Muscle layer of colon (tissue), 2 donors: Measurements from ENCODE around the gene PEX11A.

ENCODE experiments used
- H3K27ac ChIP-seq: one replicate; pipeline ENCODE4 v1.7.0; 2013; ENCODE audit warnings: low read depth, mild to moderate bottlenecking, low read length, moderate library complexity
- H3K27me3 ChIP-seq, 2 donors: one replicate each; pipeline ENCODE4 v1.7.0; 2013; ENCODE audit warnings: low read length in 2 of 2, mild to moderate bottlenecking in 2 of 2; ENCODE audit not compliant: insufficient read depth in 2 of 2, control insufficient read depth in 1 of 2
- H3K36me3 ChIP-seq: one replicate; pipeline ENCODE4 v1.7.0; 2013; ENCODE audit warnings: mild to moderate bottlenecking, low read length; ENCODE audit not compliant: insufficient read depth
- H3K4me1 ChIP-seq: one replicate; pipeline ENCODE4 v1.7.0; 2013; ENCODE audit warnings: mild to moderate bottlenecking, low read length; ENCODE audit not compliant: insufficient read depth
- H3K4me3 ChIP-seq, 2 donors: one replicate each; pipeline ENCODE4 v1.7.0; 2013; ENCODE audit warnings: low read length in 2 of 2, low read depth in 1 of 2, mild to moderate bottlenecking in 1 of 2, moderate library complexity in 1 of 2
- H3K9ac ChIP-seq: one replicate; pipeline ENCODE4 v1.7.0; 2013; ENCODE audit warnings: low read length
- H3K9me3 ChIP-seq: one replicate; pipeline ENCODE4 v1.7.0; 2013; ENCODE audit warnings: mild to moderate bottlenecking, low read length
- donor health status: abdominal sarcoma.
- donor health status: Adenocarcinoma of cecum.

Gene PEX11A

DNA sequence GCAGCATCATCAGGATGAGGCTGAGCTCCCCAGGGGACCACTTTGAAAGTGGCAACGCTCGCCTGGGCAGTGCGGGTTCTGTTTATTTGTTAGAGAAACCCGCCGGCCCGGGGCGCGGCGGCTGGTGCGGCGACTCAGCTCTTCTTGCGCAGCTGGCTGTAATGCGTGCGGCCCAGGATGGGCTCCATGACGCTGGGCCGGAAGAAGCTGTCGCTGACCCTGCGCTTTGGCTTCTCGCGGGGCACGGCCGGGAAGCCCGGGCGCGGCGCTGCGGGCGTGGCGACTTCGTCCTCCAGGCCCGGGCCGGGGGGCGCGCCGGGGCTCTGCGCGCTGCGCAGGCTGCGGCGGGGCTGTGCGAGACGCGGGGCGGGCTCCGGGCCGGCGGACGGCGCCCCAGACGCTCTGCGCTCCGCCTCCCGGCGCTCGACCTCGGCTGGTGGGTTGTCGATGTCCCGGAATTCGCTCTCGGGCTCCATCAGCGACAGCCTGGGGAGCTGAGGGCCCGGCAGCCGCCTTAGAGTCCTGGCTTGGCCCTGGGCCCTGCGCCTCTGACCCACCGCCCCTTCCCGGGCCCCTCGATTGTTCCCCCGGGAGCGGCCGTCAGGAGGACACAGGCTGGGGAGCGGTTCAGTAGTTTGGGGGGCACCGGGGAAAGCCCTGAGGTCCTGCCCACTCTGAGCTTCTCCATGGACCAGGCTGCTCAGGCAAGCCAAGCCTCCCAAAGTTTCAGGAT is 24.9 kb downstream of the PEX11A start:
- H3K4me3 ChIP-seq: peak overlapping the region; percentile 23 to 49
- peaks cover 9% of the 10 kb centered on the region for H3K4me1 ChIP-seq
- no peak overlapping the region for H3K9ac ChIP-seq
- no peaks in the 10 kb centered on the region for H3K9me3 ChIP-seq
- H3K27me3 ChIP-seq: no peaks in the 10 kb centered on the region
- no peaks in the 10 kb centered on the region for H3K36me3 ChIP-seq
- peak overlapping the region; percentile 80 for H3K27ac ChIP-seq

DNA sequence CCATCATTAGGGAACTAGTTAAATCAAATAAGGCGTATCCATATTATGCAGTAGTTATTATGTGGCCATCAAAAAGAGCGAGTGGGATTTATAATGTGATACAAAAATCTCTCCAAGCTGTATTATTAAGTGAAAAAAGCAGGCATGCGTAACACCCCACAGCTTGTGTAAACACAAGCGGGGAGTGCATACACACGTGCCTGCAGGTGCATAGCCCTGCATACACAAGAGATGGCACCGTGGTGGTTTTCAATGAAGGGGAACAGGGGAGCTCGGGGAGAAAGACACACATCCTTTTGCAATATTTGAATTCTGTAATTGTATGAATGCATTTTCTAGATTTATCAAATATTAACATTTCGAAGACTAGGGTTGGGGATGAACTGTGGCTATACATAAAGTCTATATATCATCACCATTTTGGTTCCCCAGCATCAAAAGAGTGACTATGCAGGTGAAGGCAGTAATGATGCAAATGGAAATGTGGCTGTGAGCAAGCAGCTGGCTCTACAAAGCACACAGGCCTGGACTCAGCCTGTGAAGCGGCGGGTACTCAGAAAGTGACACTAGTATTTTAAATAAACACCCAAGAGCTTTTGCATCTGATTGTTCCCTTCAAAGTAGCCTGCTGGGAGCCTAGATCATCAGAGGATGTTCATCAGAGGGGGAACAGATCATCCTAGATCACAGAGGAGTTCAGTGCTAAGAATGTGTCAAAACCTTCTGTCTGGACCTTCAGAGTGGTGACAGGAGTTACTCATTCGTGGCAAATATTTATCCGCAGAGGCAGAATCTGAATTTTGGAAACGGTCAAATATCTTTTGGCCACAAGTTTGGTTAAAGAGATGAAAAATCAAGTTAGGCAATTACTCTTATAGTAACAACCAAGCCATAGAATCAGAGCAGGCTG is 25.9 kb downstream of the PEX11A start:
- H3K4me1 ChIP-seq: peaks cover 9% of the 10 kb centered on the region
- no peak overlapping the region for H3K9ac ChIP-seq
- no peaks in the 10 kb centered on the region for H3K36me3 ChIP-seq
- no peak overlapping the region for H3K4me3 ChIP-seq
- no peaks in the 10 kb centered on the region for H3K9me3 ChIP-seq
- no peak overlapping the region for H3K27ac ChIP-seq
- H3K27me3 ChIP-seq: no peaks in the 10 kb centered on the region

GRCh38 chr15:89662893-89663626 is 27.5 kb downstream of the PEX11A start:
- no peak overlapping the region for H3K9ac ChIP-seq
- H3K36me3 ChIP-seq: no peaks in the 10 kb centered on the region
- no peak overlapping the region for H3K27ac ChIP-seq
- H3K27me3 ChIP-seq: no peaks in the 10 kb centered on the region
- H3K4me1 ChIP-seq: peaks cover 9% of the 10 kb centered on the region
- no peak overlapping the region for H3K4me3 ChIP-seq
- no peaks in the 10 kb centered on the region for H3K9me3 ChIP-seq

GRCh38 chr15:89660556-89660955 is 30.0 kb downstream of the PEX11A start:
- Histone ChIP-seq H3K4me3 (no peak overlapping the region), H3K4me1 (peaks cover 9% of the 10 kb centered on the region), H3K27me3 (no peaks in the 10 kb centered on the region), H3K36me3 (no peaks in the 10 kb centered on the region), H3K27ac (no peak overlapping the region), H3K9me3 (no peaks in the 10 kb centered on the region), H3K9ac (no peak overlapping the region)

- Histone ChIP-seq H3K4me3 (no peak overlapping the region), H3K9me3 (no peaks in the 10 kb centered on the region)
These were observed 31.3 kb downstream of the PEX11A start for GRCh38 chr15:89659295-89659694.

GRCh38 chr15:89657686-89658200 is 32.8 kb downstream of the PEX11A start:
- Histone ChIP-seq H3K27me3 (no peaks in the 10 kb centered on the region), H3K27ac (no peak overlapping the region), H3K36me3 (no peaks in the 10 kb centered on the region), H3K9me3 (no peaks in the 10 kb centered on the region), H3K9ac (no peak overlapping the region), H3K4me3 (no peak overlapping the region), H3K4me1 (peaks cover 5% of the 10 kb centered on the region)

More at GRCh38 chr15:89659295-89659694, 31.3 kb downstream of the PEX11A start:
- no peak overlapping the region for H3K9ac ChIP-seq
- H3K4me1 ChIP-seq: peaks cover 8% of the 10 kb centered on the region
- H3K36me3 ChIP-seq: no peaks in the 10 kb centered on the region
- H3K27me3 ChIP-seq: no peaks in the 10 kb centered on the region
- H3K27ac ChIP-seq: no peak overlapping the region

DNA sequence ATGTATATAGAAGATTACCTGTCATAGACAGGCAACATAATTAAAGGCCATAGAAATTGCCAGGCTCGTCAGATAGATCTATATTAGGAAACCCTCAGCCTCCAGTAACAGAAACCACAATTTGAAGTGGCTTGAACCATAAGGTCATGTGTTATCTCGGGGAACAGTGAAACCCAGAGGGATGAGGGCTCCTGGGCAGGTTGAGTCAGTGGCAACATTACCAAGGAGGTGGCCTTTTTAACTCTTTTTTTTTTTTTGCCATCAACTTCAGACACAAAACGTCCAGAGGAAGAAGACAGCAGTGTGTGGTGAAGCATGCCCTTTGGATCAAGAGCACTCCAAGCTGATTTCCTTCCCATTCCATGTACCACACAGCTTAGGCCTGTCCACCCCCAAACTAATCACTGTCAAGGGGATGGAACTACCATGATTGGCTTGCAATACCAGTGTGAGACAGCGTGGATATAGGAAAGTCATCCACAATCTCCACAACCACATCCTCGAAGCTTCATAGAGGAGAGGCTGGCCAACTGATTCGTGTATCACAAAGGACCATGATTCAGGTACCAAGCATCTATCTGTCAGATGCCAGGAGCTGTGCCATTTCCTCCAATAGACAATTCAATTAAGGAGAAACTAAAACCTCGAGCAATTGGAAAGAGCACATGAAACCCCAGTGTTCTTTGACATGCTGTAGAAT is 34.3 kb downstream of the PEX11A start:
- Histone ChIP-seq H3K36me3 (no peaks in the 10 kb centered on the region), H3K4me3 (no peak overlapping the region)

DNA sequence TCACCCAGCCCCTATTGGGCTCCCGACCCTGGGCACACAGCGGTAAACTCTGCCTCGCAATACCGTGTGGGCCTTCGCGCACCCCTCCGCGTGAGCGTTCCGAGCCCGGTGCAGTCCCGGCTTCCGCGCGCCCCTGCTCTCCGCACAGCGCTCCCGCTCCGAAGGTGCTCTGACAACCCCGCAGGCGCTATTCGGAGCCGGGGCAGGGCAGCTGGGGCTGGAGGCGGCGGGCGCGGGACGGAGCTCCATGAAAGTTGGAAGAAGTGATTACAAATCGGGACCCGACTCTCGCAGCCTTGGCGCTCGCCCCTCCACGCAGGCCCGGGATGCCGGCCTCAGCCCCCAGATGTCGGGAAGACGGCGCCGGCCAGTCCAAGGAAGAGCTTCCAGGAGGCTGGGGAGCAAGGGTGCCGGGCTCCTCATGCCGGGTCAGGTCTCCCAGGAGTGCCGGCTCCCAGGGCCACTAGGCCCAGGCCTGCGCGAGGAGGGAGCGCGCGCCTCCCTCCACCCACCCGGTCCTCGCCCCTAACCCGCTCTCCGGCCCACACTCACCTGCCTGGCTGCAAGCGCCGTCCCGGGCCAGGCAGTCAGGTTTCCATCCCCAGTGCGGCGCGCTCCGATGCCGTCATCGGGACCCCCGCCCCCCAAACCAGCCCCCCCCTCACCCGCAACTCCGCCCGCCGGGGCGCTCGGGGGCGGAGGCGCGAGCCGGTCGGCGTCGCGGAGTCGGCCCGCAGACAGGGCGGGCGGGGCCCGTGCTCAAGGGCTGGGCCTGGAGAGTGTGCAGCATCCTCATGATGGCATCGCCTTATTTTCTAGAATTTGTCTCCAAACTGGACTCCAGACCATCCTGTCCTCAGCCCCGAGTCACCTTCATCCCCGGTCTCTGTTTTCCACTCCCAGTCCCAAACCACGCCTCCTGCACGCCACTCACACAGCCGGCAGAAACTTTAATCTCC is 35.4 kb downstream of the PEX11A start, which contains the start of gene KIF7:
Gene KIF7, minus strand, starts transcription at position 621 of the 959 bp plus-strand sequence. CDS start 2,537 bp downstream, outside the sequence.
- no peaks in the 10 kb centered on the region for H3K36me3 ChIP-seq
- H3K4me1 ChIP-seq: peaks cover 5% of the 10 kb centered on the region
- peak within 1 kb of the TSS; percentile 70 to 77 for H3K4me3 ChIP-seq
- H3K27me3 ChIP-seq: no peaks in the 10 kb centered on the region
- H3K9me3 ChIP-seq: no peaks in the 10 kb centered on the region
- H3K9ac ChIP-seq: peak within 1 kb of the TSS; percentile 41
- peak within 1 kb of the TSS; percentile 58 for H3K27ac ChIP-seq

More for the DNA sequence above, 34.3 kb downstream of the PEX11A start:
- H3K9ac ChIP-seq: no peak overlapping the region
- no peaks in the 10 kb centered on the region for H3K27me3 ChIP-seq
- no peak overlapping the region for H3K27ac ChIP-seq
- no peaks in the 10 kb centered on the region for H3K9me3 ChIP-seq
- peaks cover 5% of the 10 kb centered on the region for H3K4me1 ChIP-seq

DNA sequence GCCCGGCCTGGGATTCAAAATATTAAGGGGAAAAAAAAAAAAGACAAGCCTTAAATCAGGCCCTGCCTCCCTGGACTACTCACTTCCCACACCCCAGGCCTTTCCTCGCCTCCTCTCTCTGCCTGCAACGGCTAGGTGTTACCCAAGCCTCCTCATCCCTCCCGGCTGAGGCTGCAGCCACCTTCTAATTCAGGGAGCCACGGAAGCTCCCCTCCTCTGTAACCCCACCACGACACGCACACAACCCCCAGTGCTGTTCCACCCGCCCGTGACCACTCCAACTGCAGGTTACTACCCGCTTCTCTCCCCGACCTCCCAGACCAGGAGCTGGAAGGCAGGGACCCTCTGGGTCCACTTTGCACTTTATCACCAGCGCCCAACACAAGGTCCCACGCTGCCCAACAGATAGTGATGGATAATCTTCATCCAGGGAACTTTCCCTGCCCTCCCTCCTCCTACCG is 36.2 kb downstream of the PEX11A start:
- Histone ChIP-seq H3K36me3 (no peaks in the 10 kb centered on the region), H3K27ac (no peak overlapping the region), H3K27me3 (no peaks in the 10 kb centered on the region), H3K4me3 (peak overlapping the region; percentile 70 to 77), H3K9ac (peak overlapping the region; percentile 41), H3K9me3 (no peaks in the 10 kb centered on the region), H3K4me1 (peaks cover 5% of the 10 kb centered on the region)

GRCh38 chr15:89653578-89653977 is 37.0 kb downstream of the PEX11A start:
- Histone ChIP-seq H3K4me1 (peaks cover 5% of the 10 kb centered on the region), H3K27ac (no peak overlapping the region), H3K4me3 (no peak overlapping the region), H3K9me3 (no peaks in the 10 kb centered on the region), H3K36me3 (no peaks in the 10 kb centered on the region), H3K9ac (no peak overlapping the region), H3K27me3 (no peaks in the 10 kb centered on the region)
